ENCODE results near the gene SOX6. TPM values are rescaled to one million over a fixed set of nuclear protein-coding genes. Genes with fewer than 3 reads are reported as not detected.

Gene SOX6
- polyA plus RNA-seq, 1 experiment = 6.0 TPM

- Histone ChIP-seq H3K27ac (ENCODE audit: low read depth, low read length) (no peak overlapping the region), H3K27me3 (ENCODE audit: control insufficient read depth, insufficient read depth, low read length) (no peaks in the 10 kb centered on the region), H3K9me3 (ENCODE audit: control insufficient read depth, insufficient read depth, low read length) (no peaks in the 10 kb centered on the region), H3K4me3 (ENCODE audit: low read depth, low read length) (no peak overlapping the region)
- TF ChIP-seq, protein P1, sequence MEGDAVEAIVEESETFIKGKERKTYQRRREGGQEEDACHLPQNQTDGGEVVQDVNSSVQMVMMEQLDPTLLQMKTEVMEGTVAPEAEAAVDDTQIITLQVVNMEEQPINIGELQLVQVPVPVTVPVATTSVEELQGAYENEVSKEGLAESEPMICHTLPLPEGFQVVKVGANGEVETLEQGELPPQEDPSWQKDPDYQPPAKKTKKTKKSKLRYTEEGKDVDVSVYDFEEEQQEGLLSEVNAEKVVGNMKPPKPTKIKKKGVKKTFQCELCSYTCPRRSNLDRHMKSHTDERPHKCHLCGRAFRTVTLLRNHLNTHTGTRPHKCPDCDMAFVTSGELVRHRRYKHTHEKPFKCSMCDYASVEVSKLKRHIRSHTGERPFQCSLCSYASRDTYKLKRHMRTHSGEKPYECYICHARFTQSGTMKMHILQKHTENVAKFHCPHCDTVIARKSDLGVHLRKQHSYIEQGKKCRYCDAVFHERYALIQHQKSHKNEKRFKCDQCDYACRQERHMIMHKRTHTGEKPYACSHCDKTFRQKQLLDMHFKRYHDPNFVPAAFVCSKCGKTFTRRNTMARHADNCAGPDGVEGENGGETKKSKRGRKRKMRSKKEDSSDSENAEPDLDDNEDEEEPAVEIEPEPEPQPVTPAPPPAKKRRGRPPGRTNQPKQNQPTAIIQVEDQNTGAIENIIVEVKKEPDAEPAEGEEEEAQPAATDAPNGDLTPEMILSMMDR (IDR thresholded peaks at IDR 0.05; ENCODE audit: low read depth, low read length) = no peak
- ChIA-PET POLR2A (no interaction called here), CTCF (interaction anchor here (1.5 kb wide), 1 partner anchor 524 kb away, joined by 6 read pairs; no protein-coding TSS in a partner anchor)
- no peak for DNase-seq (ENCODE audit: low read depth, low spot score)
These were observed 266.9 kb downstream of the SOX6 start for GRCh38 chr11:16089481-16089880.

- POLR2A ChIA-PET = no interaction called here
- Histone ChIP-seq H3K27ac (ENCODE audit: low read depth, low read length) (no peak overlapping the region), H3K9me3 (ENCODE audit: control insufficient read depth, insufficient read depth, low read length) (no peaks in the 10 kb centered on the region), H3K4me3 (ENCODE audit: low read depth, low read length) (no peak overlapping the region), H3K27me3 (ENCODE audit: control insufficient read depth, insufficient read depth, low read length) (no peaks in the 10 kb centered on the region)
- CTCF ChIA-PET = interaction anchor here (1.5 kb wide), 1 partner anchor 525 kb away, joined by 6 read pairs; no protein-coding TSS in a partner anchor
- TF ChIP-seq, protein P1 (IDR thresholded peaks at IDR 0.05; ENCODE audit: low read depth, low read length) = no peak
- DNase-seq (ENCODE audit: low read depth, low spot score) = no peak
These were observed 267.6 kb downstream of the SOX6 start for GRCh38 chr11:16088774-16089173.

- Histone ChIP-seq H3K9me3 (ENCODE audit: control insufficient read depth, insufficient read depth, low read length) (no peaks in the 10 kb centered on the region), H3K27ac (ENCODE audit: low read depth, low read length) (no peak overlapping the region), H3K4me3 (ENCODE audit: low read depth, low read length) (no peak overlapping the region), H3K27me3 (ENCODE audit: control insufficient read depth, insufficient read depth, low read length) (no peaks in the 10 kb centered on the region)
- TF ChIP-seq, protein P1 (IDR thresholded peaks at IDR 0.05; ENCODE audit: low read depth, low read length) = no peak
- POLR2A ChIA-PET = no interaction called here
- CTCF ChIA-PET = no interaction called here
- no peak for DNase-seq (ENCODE audit: low read depth, low spot score)
These were observed 268.5 kb downstream of the SOX6 start for GRCh38 chr11:16087886-16088285.

DNA sequence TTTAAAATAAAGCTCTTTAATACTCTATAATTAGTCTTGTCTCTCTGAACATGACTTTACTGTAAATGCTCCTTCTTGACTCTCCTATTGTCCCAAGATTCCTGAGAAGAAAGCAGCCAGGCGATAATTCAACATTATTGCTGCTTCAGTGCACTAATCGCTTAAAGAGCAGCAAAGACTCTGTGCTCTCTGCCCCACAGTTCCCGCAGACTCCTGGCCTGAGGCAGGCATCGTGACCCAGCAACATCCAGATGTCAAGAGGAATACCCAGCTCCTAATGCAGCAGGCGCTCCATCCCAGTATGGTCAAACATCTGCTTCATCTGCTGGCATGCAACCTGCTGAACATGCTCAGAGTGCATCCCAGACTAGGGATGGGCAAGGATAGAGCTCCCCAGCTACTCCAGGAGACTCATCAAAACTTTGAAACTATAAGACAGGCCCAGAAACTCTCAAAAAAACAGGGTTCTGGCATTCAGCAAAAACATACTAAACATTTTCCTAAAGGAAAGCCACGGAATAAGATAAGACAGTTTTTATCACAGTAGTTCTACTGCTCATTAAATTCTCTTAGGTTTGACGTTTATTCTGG, 270.0 kb downstream of the SOX6 start:
- H3K27ac ChIP-seq (ENCODE audit: low read depth, low read length) = no peak overlapping the region
- H3K27me3 ChIP-seq (ENCODE audit: control insufficient read depth, insufficient read depth, low read length) = no peaks in the 10 kb centered on the region
- no peak overlapping the region for H3K4me3 ChIP-seq (ENCODE audit: low read depth, low read length)
- DNase-seq (ENCODE audit: low read depth, low spot score) = no peak
- ChIA-PET CTCF (interaction anchor here (0.6 to 1.2 kb wide), 2 partner anchors 46 to 527 kb away, joined by 3 to 4 read pairs; no protein-coding TSS in a partner anchor), POLR2A (no interaction called here)
- TF ChIP-seq, protein P1 (IDR thresholded peaks at IDR 0.05; ENCODE audit: low read depth, low read length) = no peak
- no peaks in the 10 kb centered on the region for H3K9me3 ChIP-seq (ENCODE audit: control insufficient read depth, insufficient read depth, low read length)

DNA sequence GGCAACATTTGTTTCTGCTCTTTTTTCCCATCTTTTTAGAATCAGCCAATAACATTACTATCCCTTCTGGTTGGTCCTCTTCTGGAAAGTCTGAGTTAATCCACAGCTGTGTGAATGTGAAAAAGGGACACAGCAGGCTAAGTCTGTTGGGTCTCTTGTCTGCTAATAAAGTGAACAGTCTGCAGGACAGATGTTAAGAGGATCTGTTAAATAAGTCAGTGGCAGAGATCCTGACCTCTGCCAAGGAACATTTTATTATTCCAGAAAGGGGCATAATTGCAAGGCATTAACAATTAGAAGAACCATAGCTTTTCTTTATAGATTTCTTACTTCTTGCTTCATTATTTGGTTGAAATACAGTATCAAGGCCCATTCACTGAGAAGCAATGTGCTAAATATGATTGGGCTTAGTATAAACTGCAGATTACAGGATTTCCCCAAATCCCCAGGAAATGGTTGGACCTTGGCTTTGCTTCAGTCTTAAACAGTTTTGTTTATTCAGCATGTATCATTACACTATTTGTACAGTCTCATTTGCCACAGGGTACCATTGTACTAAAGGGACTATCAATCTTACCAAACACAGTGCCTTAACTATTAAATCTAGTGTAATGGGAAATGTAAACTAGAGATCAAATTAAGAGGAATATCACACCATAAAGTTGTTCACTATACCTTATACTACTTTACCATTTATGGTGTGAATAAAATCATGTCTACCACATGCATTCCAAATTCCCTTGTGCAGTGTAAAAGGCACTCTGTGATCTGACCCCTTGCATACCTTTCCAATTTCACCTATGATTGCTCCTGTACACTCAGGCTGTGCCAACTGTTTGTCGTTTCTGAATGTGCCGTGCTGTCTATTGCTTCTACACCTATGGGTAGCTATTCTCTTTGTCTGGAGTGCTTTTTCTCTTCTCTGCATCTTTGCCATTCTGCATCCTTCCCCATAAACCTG, 274.0 kb downstream of the SOX6 start:
- Histone ChIP-seq H3K27me3 (ENCODE audit: control insufficient read depth, insufficient read depth, low read length) (no peaks in the 10 kb centered on the region), H3K27ac (ENCODE audit: low read depth, low read length) (no peak overlapping the region), H3K4me3 (ENCODE audit: low read depth, low read length) (no peak overlapping the region), H3K9me3 (ENCODE audit: control insufficient read depth, insufficient read depth, low read length) (no peaks in the 10 kb centered on the region)
- TF ChIP-seq, protein P1 (IDR thresholded peaks at IDR 0.05; ENCODE audit: low read depth, low read length) = no peak
- POLR2A ChIA-PET = no interaction called here
- no peak for DNase-seq (ENCODE audit: low read depth, low spot score)
- CTCF ChIA-PET = no interaction called here

Data from AG04450 (cell line).